ENCODE results near the gene ZBTB22.
"Not testable (repeated sequence)": the region's sequence is repeated elsewhere in the genome, so short reads cannot be mapped to it uniquely, and the experiment has no call there.

The ZBTB22 gene, protein sequence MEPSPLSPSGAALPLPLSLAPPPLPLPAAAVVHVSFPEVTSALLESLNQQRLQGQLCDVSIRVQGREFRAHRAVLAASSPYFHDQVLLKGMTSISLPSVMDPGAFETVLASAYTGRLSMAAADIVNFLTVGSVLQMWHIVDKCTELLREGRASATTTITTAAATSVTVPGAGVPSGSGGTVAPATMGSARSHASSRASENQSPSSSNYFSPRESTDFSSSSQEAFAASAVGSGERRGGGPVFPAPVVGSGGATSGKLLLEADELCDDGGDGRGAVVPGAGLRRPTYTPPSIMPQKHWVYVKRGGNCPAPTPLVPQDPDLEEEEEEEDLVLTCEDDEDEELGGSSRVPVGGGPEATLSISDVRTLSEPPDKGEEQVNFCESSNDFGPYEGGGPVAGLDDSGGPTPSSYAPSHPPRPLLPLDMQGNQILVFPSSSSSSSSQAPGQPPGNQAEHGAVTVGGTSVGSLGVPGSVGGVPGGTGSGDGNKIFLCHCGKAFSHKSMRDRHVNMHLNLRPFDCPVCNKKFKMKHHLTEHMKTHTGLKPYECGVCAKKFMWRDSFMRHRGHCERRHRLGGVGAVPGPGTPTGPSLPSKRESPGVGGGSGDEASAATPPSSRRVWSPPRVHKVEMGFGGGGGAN

DNA sequence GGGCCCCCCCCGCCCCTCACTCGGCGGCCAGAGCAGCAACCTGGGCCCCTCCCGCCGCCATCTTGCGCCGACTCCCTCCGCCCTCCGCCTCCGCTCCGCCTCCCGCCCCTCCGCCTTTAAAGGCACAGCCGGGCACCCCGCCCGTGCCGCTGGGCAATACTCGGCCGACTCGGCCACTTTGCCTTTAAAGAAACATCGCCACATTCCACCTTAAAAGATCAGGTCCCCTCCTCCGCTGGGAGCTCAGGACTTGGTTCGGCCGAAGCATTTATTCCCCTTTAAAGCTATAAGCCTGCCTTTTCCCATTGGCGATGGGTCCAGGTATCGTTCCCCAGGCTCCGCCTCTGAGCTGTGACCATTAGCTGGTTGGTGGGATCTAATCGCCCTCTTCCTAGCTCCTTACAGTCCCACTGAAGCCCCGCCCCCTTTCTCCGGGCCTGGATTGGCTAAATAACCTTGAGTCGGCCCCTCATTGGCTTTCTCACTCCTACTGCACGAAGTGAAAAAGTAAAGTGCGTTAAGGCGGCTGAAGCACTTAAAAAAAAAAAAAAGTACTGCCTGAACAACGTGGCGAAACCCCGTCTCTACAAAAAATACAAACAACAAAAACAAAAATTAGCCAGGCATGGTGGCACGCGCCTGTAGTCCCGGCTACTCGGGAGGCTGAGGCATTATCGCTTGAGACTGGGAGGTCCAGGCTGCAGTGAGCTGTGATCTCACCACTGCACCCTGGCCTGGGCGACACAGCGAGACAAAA is at the start of gene ZBTB22:
TSS of gene ZBTB22 (minus strand) at position 76 of the 757 bp plus-strand sequence. CDS start 828 bp downstream, outside the sequence.
- ATAC-seq (peak; percentile 63), DNase-seq (peak; percentile 96)

DNA sequence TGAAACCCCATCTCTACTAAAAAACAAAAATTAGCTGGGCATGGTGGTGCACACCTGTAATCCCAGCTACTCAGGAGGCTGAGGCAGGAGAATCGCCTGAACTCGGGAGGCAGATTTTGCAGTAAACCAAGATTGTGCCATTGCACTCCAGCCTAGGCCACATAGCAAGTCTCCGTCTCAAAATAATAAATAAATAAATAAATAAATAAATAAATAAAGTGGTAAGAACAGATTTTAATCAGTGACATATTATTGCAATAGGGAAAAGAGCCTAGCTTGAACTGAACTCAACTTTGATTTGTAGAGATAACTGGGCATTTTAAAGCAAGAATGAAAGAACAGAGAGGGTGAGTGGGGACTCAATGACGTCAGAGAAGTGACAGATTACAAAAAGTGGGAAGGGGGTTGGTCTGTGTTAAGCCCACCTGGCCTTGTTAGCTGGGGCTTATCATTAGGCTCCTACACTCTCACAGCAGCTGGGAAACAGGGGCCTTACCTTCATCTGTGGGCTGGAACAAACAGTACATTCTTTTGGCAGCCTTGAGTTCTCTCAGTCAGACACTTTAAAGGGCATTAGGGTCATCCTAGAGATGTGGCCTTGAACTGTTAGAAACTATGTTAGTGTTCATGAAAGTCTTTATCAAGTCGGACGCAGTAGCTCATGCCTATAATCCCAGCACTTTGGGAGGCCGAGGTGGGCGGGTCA is 49.6 kb upstream of the ZBTB22 start:
- ATAC-seq = no peak
- DNase-seq = no peak

DNA sequence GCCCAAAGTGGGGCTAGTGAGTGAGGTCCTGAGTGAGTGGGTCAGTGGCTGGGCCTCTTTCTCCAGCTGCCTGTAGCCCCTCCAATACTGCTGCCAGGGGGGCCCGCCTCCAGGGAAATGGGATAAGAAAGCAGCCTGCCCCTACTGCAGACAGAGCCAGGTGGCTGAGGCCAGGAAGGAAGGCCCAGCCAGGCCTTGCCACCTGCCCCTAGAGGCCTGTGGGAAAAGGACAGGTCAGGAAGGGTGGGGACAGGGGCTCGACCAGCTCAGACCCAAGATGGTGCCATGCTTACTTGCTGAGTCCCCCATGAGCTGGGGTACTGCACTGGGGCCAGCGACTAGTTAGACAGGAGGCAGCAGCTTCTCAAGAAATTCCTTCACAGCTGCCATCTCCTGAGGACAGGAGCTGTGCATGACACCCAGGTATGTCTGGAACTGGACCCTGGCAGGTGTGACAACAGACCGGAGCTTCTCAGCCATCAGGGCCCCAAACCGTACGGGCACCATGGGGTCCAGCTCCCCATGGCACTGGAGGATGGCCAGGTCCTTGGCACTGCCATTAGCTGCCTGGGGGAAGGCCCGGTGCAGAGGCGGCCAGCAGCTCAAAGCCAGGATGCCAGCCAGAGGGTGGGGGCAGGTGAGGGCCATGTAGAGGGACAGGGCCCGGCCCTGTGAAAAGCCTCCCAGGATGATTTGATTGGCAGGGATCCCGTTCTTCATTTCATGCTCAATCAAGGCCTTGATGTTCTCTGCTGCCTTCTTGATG is 47.8 kb upstream of the ZBTB22 start:
- DNase-seq = not testable (repeated sequence)
- ATAC-seq = peak; percentile 43

DNA sequence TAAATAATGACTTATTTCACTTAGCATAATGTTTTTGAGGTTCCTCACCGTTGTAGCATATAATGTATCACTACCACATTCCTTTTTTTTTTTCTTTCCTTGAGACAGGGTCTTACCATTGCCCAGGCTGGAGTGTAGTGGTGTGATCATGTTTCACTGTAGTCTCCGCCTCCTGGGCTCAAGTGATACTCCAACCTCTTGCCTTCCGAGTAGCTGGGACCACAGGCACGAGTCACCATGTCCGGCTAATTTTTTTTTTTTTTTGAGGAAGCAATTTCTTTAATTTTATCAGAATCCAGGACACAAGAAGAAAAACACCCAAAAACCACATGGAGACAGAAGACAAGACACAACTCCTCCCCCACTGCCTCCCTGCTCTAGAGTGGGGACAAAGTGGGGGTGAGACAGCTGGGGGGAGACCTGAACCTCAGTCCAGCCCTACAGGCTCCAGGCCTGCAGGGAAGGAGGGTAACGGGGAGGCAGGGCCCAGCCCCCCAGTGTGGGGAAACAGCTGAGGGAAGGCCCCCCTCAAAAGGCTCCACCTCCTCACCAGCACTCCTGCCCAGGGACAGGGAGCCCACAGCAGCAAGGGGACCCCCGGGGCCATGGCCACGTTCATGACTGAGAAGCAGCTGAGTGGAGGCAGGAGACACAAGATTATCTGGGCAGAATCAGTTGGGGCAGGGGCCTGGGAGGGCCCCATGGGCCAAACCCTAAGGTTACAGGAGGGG is 47.1 kb upstream of the ZBTB22 start:
- not testable (repeated sequence) for DNase-seq, ATAC-seq

DNA sequence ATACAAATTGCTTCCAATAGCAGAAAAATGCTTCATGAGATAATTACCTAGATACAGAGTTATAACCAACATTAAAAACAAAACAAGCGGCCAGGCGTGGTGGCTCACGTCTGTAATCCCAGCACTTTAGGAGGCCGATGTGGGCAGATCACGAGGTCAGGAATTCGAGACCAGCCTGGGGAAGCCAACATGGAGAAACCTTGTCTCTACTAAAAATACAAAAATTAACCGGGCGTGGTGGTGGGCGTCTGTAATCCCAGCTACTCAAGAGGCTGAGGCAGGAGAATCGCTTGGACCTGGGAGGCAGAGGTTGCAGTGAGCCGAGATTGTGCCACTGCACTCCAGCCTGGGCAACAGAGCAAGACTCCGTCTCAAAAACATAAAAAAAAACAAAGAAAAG is 45.9 kb upstream of the ZBTB22 start:
- not testable (repeated sequence) for ATAC-seq

DNA sequence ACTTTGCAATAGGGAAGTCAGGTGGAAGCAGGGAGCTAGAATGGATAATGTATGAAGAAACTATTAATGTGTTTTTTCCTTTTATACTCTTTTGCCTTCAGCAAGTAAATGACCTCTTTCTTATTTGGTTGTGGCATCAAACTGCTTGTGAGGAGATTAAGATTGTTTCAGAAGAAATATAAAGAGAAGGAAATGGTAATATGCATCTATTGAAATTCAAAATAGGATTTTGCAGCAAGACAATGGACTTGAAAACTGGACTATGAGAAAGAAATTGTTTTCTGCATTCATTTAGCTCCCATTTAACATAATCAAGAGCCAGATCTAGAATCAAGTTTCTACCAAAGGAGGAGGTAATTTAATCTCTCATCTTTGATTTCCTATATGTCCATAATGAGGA is 41.8 kb upstream of the ZBTB22 start:
- ATAC-seq (no peak), DNase-seq (no peak)

More for the DNA sequence above, 45.9 kb upstream of the ZBTB22 start:
- not testable (repeated sequence) for DNase-seq

DNA sequence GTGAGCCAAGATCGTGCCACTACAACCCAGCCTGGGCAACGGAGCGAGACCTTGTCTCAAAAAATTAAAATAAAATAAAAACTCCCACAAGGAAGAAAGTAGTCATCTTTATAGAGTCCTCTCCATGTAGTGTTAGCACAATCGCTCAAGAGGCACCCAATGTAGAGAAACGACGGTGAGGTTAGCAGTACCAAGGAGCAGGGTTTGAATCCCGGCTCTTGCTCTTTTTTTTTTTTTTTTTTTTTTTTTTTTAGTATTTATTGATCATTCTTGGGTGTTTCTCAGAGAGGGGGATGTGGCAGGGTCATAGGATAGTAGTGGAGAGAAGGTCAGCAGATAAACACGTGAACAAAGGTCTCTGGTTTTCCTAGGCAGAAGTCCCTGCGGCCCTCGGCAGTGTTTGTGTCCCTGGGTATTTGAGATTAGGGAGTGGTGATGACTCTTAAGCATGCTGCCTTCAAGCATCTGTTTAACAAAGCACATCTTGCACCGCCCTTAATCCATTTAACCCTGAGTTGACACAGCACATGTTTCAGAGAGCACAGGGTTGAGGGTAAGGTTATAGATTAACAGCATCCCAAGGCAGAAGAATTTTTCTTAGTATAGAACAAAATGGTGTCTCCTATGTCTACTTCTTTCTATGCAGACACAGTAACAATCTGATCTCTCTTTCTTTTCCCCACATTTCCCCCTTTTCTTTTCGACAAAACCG is 39.8 kb upstream of the ZBTB22 start:
- ATAC-seq, DNase-seq: not testable (repeated sequence)

DNA sequence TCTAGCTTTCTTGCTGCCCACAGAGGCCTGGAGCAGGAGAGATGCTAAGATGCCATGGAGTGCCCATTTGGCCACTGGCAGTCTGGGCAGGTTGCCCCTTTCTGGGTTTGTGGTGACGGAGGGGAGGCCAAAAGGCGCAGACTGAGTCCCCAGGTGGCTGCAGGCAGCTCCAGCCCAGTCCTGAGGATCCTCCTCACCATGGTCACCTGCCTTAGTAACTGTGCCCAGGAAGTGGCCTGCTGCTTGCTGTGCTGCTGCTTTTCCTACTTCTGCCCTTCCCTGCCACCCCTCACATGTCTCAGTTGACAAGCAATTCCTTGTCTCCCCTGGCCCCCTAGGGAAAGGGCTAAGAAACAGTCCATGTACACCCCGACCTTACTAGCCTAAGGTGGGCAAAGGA is 38.8 kb upstream of the ZBTB22 start:
- DNase-seq (no peak), ATAC-seq (no peak)

DNA sequence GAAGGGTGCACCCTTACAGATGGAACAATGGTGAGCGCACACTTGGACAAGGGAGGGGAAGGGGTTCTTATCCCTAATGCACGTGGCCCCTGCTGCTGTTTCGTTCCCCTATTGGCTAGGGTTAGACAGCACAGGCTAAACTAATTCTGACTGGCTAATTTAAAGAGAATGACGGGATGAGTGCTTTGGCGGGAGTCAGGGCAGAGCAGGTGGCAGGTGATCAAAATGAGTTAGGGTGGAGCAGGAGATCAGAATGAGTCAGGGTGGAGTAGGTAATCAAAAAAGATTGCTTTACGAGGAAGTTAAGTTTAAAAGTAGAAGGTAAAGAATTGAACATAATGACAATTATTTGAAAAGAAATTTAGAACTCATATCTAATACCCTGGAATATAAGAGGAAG is 38.3 kb upstream of the ZBTB22 start:
- ATAC-seq = not testable (repeated sequence)

DNA sequence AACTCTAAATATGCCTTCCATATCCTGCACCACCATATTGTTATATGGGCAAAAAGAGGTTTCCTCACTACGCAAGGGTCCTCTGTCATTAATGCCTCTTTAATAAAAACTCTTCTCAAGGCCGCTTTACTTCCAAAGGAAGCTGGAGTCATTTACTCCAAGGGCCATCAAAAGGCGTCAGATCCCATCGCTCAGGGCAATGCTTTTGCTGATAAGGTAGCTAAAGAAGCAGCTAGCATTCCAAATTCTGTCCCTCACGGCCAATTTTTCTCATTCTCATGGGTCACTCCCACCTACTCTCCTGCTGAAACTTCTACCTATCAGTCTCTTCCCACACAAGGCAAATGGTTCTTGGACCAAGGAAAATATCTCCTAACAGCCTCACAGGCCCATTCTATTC is 30.3 kb upstream of the ZBTB22 start:
- DNase-seq = no peak
- no peak for ATAC-seq

More for the DNA sequence above, 38.3 kb upstream of the ZBTB22 start:
- DNase-seq = not testable (repeated sequence)

DNA sequence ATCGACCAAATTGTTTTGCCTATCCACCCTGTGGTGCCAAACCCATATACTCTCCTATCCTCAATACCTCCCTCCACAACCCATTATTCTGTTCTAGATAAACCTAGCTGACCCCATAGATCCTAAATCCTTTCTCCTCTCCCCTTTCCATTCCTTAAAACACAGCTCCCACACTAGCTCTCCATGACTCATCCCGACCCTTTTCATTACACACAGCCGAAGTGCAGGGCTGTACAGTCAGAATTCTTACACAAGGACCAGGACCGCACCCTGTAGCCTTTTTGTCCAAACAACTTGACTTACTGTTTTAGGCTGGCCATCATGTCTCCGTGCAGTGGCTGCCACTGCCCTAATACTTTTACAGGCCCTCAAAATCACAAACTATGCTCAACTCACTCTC is 29.4 kb upstream of the ZBTB22 start:
- not testable (repeated sequence) for ATAC-seq, DNase-seq

DNA sequence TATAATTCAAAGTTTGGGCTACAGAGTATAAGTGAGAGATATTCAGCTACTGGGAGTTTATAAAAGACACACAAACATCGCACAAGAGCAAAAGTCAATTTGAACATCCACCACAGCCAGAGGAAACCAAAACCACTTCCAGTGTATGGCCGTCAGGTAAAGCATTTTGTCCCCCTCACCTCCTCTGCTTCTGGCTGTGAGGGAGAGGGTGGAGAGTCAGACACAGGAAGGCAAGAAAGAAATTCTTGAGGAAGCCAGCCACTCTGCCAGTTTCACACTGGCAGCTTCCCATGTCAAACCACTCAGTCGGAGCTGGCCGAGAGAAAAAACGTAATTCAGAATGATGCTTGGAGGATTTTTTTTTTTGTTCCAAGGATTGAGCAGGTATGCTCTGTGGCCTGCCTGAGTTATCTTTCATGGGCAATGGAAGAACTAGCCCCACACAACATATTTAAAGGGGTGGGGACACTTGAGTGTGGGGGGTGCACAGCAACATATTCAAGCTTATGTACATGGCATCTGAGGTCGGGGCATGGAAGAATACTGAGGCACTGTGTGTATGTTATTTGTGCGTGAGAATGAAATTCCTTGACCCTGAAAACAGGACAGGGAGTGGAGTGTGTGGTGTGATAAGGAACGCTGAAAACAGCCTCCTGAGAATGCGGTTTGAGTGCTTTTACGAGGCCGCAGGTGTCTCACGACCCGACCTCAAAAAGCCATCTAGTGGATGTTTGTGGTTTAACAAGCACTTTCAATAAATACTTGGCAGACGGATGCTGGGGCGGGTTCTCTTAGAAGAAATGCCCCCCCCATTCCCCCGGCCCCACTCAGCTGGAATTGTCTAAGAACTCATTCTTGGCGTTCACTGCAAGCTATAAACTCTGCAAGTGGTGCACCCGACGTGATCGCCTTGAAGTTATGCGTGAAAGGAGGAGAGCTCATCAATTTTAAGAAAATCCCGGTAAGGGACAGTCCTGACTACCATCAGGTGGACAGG is 27.5 kb upstream of the ZBTB22 start:
- peak; percentile 55 for DNase-seq
- ATAC-seq = peak; percentile 48

DNA sequence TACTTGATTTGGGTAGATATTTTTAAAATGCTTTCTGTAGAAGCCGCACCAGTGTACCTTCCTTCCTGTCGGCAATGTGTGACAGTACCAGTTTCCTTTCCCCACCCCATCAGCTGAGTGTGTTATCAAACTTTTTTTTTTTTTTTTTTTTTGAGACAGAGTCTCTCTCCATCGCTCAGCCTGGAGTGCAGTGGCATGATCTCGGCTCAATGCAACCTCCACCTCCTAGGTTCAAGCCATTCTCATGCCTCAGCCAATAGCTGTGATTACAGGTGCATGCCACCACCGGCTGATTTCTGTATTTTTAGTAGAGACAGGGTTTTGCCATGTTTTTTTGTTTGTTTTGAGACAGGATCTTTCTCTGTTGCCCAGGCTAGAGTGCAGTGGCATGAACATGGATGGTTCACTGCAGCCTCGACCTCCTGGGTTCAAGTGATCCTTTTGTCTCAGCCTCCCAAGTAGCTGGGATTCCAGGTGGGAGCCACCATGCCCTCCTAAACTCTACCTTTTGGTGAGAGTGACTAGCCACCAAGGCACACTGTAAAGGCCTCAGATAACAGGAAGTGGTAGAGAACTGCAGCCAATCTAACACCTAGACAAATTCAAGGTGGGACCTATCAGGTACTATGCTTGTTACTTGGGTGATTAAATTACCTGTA is 26.5 kb upstream of the ZBTB22 start:
- ATAC-seq (peak; percentile 62), DNase-seq (peak; percentile 24)

DNA sequence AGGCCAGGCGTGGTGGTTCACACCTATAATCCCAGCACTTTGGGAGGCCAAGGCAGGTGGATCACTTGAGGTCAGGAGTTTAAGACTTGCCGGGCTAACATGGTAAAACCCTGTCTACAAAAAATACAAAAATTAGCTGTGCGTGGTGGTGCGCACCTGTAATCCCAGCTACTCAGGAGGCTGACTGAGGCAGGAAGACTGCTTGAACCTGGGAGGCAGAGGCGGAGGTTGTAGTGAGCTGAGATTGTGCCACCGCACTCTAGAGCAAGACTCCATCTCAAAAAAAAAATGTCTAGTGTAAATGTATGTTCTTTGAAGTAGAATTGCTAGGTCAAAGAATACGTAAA is 26.0 kb upstream of the ZBTB22 start:
- not testable (repeated sequence) for DNase-seq
- peak; percentile 29 for ATAC-seq

DNA sequence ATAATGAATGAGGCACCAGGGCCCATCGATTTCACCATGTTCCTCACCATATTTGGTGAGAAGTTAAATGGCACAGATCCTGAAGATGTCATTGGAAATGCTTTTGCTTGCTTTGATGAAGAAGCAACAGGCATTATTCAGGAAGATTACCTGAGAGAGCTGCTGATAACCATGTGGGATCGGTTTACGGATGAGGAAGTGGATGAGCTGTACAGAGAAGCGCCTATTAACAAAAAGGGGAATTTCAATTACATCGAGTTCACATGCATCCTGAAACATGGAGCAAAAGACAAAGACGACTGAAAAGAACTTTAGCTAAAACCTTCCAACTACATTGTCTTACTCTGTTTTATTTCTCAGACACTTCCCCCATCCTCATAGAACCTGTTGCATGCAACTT is 21.6 kb upstream of the ZBTB22 start:
- DNase-seq = no peak
- ATAC-seq = no peak

DNA sequence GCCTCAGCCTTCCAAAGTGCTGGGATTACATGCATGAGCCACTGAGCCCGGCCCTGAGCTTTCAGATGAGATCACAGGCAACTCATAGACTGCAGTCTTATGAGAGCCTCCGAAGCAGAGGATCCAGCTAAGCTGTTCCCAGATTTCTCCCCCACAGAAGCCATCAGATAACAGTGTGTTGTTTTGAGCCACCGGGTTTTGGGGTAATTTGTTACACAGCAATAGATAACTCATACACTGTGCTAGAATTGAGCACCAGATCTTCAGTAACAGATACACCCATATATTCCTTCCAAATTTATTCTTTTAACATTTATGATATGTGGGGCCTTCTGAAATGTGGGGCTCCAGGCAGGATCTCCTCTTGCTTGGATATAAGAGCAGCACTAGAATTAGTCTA is 19.0 kb upstream of the ZBTB22 start:
- no peak for ATAC-seq

DNA sequence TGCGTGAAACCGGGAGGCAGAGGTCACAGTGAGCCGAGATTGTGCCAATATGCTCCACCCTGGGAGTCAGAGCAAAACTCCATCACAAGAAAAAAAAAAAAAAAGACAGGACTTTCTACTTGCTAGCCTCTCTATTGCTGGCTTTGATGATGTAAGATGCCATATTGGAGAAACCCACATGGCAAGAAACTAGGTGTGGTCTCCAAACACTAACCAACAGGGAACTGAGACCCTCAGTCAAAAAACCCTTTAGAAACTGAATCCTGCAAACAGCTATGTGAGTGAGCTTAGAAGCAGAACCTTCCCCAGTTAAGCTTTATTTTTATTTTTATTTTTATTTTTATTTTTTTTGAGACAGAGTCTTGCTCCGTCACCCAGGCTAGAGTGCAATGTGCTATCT is 18.4 kb upstream of the ZBTB22 start:
- no peak for ATAC-seq
- DNase-seq = no peak

More for the DNA sequence above, 19.0 kb upstream of the ZBTB22 start:
- no peak for DNase-seq

DNA sequence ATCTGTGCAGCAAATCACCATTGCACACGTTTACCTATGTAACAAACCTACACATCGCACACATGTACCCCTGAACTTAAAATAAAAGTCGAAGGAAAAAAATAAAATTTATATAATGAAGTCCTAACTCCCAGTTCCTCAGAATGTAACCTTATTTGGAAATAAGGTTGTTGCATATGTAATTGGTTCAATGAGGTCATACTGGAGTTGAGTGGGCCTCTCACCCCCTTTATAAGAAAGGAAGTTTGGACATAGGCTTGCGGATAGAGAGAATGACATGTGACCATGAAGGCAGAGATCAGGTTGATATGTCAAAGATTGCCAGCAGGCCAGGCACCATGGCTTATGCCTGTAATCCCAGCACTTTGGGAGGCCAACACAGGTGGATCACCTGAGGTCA is 16.1 kb upstream of the ZBTB22 start:
- DNase-seq (no peak), ATAC-seq (no peak)

All from stimulated activated naive CD8-positive, alpha-beta T cell treated with anti-CD3 and anti-CD28 coated beads, Interleukin-15, Interleukin-2, amounts not matched to agents 100 U/mL and 50 U/mL, for 24 hours (primary cell).